K562 (cell line): ENCODE data around the gene MARCHF9.

Experiments
- CTCF ChIP-seq, 3 experiments: IDR thresholded peaks in 2 of 3; conservative IDR thresholded peaks in 1 of 3; 2 replicates each; pipeline ENCODE4 v1.5.1; 2011 to 2012; ENCODE audit warnings: low read length in 3 of 3, mild to moderate bottlenecking in 3 of 3, control low read depth in 2 of 3, improper control_type of control experiment in 1 of 3, inconsistent platforms in 1 of 3, low read depth in 1 of 3, mixed read lengths in 1 of 3, moderate library complexity in 1 of 3; ENCODE audit not compliant: insufficient read depth in 2 of 3
- TAF1 ChIP-seq: IDR thresholded peaks from 2 replicates; pipeline ENCODE4 v1.6.1; 2011; ENCODE audit warnings: mild to moderate bottlenecking, low read length, moderate library complexity; ENCODE audit not compliant: insufficient read depth, control insufficient read depth, severe bottlenecking; ENCODE audit errors: extremely low read depth

GRCh38 chr12:57745485-57745881 lies 9.4 kb upstream of the MARCHF9 start:
- no peak for TF ChIP-seq CTCF (IDR thresholded peaks at IDR 0.05 in 2 of 3, conservative IDR thresholded peaks at IDR 0.05 in 1 of 3; ENCODE audit: insufficient read depth in 2 of 3, low read depth in 1 of 3, low read length in 3 of 3)
- TF ChIP-seq TAF1: no peak
